Inflammatory macrophage treated with lipopolysaccharide for 1 hour (primary cell): ENCODE results near the gene PLSCR3.

Source experiments
- DNase-seq, 2 donors: peaks; one replicate each; pipeline ENCODE4 v3.0.0-alpha.2; 2020 to 2022

The PLSCR3 gene

DNA sequence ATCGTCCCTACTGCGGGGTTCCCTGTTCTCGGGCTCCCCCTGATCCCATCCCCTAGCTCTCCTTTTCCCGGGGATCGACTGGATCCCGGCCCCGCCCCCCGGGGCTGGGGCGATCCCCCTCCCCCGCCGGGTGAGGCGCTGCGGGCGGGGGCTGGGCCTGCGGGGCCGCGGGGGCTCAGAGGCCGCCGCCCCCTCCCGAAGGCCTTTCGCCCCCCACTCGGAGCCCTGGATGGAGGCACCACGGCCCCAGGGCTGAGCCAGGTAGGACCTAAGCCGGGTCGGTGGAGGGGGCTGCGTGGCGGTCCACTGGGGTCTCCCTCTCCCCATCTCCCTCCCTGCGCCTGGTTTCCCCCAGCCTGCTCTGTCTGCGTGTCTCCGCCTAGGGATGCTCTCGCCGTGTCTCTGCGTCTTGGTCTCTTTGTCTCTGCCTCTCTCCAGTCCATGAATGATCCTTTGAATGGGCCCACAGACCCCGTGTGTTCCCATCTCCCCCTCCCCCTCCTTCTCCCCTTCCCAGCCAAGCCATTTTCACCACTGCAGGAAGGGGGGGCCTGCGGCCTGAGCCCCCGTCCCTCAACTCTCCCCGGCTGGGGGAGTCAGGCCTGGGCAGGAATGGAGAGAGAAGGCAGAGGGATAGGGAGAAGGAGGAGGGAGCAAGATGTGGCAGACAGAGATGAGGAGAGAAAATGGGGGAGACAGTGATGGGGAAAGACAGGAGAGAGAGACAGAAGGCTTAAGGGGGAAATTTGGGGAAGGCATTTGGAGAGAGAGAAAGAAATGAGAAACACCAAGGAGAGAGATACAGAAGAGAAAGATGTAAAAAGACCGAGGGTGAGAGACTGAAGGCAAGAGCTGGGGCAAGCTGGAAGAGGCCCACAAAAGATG is 11.3 kb upstream of the PLSCR3 start:
- no peak for DNase-seq

GRCh38 chr17:7404737-7405349 is 10.5 kb upstream of the PLSCR3 start:
- no peak for DNase-seq

DNA sequence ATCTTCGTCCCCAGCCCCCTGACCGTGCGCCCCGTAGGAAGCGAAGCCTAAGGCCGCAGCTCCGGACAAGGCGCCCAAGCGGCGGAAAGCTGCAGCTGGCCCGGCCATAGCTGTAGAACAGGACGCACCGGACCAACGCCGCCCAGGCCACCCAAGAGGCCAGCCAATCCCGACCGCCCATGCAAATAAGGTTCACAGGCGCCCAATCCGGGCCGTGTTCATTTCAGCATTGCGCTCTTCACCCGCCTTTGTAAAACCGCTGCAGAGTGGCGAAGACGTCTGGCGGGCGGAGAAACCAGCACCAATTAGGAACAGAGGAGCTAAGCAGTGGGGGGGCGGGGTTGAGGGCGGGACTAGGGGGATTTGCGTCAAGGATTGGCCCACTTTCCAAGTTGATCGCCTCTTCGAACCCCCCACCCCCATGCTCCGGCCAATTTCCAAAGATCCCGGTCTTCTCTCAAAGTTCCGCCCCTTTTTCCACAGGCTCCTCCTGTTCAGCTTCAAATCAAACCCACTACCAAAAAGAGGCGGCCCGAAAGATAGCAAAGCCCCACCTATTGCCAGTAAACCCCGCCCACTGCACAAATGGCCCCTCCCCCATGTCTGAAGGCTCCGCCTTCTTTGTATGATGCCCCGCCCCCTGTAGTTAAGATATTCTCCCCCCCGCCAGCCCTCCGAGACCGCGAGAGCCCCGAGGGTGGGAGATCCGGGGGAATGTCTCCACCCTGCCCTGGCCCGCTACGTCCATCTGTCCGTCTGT is 9.8 kb upstream of the PLSCR3 start, which contains the start of gene TMEM256:
TSS of gene TMEM256 (minus strand) at position 121 of the 760 bp plus-strand sequence. CDS start at position 108, 13 bp downstream.
- peak; percentile 99 for DNase-seq

GRCh38 chr17:7403727-7403976 is 9.3 kb upstream of the PLSCR3 start:
- DNase-seq: no peak

- peak in 1 of 2 donors; percentile 2 for DNase-seq
These were observed 8.9 kb upstream of the PLSCR3 start for GRCh38 chr17:7403043-7403726.

DNA sequence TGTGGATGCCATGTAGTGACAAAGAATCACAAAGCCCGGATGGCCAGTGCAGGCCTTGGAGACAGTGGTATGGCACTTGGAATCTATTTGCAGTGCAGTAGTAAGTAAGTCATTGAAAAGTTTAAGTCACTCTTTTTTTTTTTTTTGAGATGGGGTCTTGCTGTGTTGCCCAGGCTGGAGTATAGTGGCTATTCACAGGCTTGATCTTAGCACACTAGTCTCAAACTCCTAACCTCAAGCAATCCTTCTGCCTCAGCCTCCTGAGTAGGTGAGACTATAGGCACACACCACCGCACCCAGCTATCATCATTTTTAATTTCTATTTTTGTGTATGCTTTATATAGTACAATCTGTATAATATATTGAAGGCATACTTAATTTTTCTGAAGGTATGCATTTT is 4.3 kb upstream of the PLSCR3 start:
- DNase-seq: no peak

GRCh38 chr17:7396147-7396546 is 1.8 kb upstream of the PLSCR3 start:
- no peak for DNase-seq

DNA sequence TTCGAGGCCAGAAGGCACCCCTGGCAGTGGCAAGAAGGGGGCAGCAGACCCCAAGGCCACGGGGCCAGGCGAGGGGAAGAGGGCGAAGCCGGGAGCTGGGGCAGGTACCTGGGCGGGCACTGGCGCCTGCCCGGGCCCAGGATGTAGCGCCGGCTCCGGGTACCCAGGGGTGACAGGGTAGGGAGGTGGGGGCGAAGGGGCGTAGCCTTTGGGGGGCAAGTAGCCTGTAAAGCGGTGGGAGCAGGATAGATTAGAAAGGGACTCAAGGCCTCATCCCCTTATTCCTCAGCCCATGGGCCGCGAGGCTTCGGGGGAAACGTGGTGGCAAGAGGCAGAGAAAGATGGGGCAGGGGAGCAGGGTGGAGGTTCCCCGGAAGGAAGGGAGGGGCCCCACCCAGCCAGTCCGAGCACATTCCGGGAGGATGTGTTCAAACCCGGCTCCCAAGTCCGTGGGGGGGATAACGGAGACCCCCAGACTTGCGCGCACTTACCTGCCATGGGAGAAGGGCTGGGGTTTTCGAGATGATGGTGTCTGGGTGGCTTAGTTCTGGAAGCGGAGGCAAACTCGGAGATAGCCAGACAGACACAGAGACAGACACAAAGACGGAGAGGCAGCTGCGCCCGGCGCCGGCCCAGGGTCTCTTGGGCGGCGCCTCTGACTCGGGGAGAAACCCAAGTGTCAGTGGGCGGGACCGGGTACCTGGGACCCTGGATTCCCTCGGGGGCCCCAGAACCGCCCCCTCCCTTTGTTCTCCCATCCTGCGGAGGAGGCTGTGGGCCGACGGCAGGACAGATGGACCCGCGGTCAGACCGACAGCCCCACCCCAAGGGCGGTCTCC is 493 bp downstream of the PLSCR3 start:
- DNase-seq: no peak

- DNase-seq: no peak
These were observed 1.4 kb downstream of the PLSCR3 start for GRCh38 chr17:7392696-7393612.

DNA sequence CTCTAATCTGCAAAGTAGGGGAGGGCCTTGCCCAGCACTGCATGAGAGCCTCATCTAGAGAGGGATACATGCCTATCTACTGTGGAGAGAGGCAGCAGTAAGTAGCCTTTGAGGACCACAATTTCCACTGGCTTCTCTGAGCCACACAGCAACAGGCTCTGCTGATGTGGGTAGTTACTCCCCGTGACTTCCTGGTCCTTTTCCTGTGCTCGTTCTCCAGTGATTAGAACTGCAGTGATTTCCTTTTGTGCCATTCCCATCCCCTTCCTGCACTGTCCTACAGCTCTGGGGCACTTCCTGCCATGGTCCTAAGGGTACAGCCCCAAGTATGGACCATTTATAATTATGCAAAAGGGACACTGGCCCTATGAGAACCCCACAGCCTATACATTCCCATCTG is 3.0 kb downstream of the PLSCR3 start:
- DNase-seq: no peak

- no peak for DNase-seq
These were observed 4.1 kb downstream of the PLSCR3 start for GRCh38 chr17:7389924-7390910.

DNA sequence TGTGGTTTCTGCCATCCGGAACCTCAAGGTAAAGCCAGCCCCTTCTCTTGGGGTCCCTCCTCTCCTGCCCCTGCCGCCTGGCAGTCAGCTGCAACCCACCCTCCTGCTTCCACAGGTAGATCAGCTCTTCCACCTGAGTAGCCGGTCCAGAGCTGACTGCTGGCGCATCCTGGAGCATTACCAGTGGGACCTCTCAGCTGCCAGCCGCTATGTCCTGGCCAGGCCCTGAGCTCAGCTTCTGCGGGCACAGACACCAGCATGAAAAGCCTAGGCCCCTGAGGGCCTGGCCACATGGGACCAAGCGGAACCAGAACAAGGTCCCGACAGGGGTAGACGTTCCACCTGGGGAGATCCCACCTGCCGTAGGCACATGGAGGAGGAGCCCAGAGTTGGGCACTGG is 5.5 kb downstream of the PLSCR3 start:
- no peak for DNase-seq

DNA sequence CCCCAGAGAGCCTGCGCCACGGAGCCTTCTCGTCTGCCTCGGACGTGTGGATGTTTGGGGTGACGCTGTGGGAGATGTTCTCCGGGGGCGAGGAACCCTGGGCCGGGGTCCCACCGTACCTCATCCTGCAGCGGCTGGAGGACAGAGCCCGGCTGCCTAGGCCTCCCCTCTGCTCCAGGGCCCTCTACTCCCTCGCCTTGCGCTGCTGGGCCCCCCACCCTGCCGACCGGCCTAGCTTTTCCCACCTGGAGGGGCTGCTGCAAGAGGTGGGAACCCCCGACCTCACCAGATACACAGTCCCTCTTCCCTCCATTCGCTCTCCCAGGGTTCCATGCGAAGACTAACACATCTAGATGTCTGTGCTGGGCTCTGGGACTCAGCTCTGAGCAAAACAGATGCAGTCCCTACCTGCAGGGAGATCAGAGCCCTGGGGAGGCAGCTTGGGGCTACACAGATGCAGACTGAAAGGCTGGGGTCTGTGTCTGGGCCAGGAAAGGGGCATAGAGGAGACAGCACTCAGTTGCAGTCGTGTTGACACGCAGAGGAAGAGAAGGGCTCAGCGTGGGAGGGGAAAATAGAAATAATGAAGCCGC is 9.7 kb downstream of the PLSCR3 start:
- no peak for DNase-seq

DNA sequence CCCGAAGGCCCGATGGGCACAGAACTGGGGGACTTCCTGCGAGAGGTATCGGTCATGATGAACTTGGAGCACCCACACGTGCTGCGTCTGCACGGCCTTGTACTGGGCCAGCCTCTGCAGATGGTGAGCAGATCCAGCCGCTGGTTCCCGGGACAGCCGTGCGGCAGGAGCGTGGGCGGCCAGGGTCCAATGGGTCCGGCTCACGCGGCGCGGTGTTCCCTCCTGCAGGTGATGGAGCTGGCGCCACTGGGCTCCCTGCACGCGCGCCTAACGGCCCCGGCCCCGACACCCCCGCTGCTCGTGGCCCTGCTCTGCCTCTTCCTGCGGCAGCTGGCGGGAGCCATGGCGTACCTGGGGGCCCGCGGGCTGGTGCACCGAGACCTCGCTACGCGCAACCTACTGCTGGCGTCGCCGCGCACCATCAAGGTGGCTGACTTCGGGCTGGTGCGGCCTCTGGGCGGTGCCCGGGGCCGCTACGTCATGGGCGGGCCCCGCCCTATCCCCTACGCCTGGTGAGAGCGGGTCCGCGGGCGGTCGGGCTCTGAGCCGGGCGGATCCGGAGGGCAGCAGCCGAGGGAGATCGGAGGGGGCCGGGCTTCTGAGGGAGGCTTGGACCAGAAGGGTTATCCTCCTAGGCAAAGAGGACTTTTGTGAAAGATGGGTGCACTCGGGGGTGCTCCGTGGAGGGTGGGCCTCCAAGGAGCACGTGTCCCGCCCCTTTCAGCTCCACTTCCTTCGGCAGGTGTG is 10.4 kb downstream of the PLSCR3 start:
- peak in 1 of 2 donors; percentile 21 for DNase-seq

DNA sequence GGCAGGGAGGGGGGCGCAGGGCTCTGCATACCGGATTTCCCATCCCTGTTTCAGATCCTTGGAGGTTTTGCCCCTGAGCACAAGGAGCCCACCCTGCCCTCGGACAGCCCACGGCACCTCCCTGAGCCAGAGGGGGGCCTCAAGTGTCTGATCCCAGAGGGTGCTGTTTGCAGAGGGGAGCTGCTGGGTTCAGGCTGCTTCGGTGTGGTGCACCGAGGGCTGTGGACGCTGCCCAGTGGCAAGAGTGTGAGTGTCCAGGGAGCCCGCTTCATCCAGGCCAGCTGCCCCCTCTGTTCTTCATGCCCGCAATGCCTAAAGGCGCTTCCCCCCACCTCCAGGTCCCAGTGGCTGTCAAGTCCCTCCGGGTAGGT is 11.0 kb downstream of the PLSCR3 start:
- no peak for DNase-seq

GRCh38 chr17:7382901-7383300 is 11.4 kb downstream of the PLSCR3 start:
- no peak for DNase-seq

GRCh38 chr17:7380855-7381683 is 13.3 kb downstream of the PLSCR3 start, which contains the start of gene TNK1:
Gene TNK1 (plus strand): TSS chr17:7381089. CDS start chr17:7382927, 1,838 bp downstream.
- no peak for DNase-seq

DNA sequence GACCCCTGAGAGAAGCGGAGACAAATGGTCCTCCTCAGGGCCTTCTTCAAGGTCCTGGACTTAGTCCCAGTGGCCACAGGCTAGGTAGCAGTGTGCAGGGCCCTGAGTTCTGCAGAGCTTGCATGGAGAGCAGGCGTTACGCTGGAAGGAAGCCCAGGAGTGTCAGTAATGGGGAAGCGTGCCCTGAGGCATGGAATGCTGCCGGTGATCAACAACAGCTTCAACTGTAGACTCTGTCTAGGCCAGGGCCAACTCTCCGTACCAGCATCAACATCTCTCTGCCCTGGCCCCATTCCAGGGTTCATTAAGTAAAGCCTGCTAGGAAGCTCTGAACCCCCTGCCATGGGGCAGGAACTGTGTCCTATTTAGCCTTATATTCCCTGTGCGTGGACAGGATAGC is 14.0 kb downstream of the PLSCR3 start:
- DNase-seq: no peak
